ENCODE data around the gene BICDL1.

The BICDL1 gene

DNA sequence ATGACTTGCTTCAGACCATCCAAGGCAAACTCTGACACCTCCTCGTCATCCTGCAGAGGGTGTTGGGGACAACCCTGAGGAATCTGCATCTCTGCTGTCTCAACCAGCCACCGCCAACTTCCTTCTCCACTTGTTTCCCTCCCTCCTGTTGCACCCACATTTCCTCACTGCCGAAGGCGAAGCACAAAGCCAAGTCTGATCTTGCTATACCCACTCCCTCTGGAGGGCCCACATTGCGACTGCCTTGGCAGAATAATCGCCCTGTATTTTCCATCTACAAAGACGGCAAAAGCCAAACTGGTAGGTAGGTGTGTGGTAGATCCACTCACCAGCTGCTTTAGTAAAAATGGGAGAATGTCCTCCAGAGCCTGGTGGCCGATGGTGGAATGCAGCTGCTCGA lies 149.3 kb downstream of the BICDL1 start:
- Mint-ChIP-seq H3K4me3 (no peak overlapping the region), H3K36me3 (ENCODE audit: low read depth) (peaks cover 99% of the 10 kb centered on the region), H3K27ac (no peak overlapping the region), H3K9me3 (no peaks in the 10 kb centered on the region), H3K27me3 (no peaks in the 10 kb centered on the region), H3K4me1 (ENCODE audit: low read depth) (no peaks in the 10 kb centered on the region)
- DNase-seq = no peak

DNA sequence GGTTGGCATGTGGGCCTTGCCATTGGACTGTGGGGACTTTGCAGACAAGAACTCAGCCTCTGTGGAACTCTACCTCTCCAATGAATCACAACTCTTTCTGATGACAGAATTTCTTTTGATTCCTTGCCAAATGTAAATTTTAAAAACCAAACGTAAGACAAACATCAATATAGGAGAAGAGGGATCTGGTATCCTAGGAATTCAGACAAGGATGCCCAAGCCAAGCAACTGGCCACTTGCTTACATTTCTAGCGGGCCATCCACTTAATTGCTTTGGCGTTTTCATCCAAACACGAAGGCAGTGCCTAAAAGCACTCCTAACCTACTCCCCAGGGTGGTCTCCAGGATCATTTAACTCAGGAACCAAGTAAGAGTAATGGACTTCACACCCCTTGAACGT lies 150.9 kb downstream of the BICDL1 start:
- no peaks in the 10 kb centered on the region for H3K4me1 Mint-ChIP-seq (ENCODE audit: low read depth)
- H3K9me3 Mint-ChIP-seq = no peaks in the 10 kb centered on the region
- no peak for DNase-seq

DNA sequence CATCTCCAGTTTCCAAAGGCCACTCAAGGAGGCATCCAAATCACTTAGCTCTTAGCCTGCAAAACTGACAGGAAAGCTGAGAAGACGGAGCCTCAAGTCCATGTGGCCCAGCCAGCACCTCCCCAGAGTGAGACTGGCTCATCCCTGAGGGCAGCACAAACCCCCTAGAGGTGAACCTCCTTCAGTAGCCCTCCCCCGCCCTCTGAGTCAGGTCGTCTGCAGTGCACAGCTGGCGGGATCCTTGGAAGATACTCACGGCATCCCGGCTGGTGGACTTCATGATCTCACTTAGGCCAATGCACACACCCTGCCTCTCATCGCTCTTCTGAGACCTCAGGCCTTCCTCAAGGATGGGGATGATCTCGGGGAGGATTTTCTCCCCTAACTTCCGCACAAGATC lies 151.6 kb downstream of the BICDL1 start:
- no peaks in the 10 kb centered on the region for H3K4me1 Mint-ChIP-seq (ENCODE audit: low read depth)

More for the DNA sequence above, 150.9 kb downstream of the BICDL1 start:
- H3K4me3 Mint-ChIP-seq = no peak overlapping the region
- no peak overlapping the region for H3K27ac Mint-ChIP-seq
- H3K27me3 Mint-ChIP-seq = no peaks in the 10 kb centered on the region
- H3K36me3 Mint-ChIP-seq (ENCODE audit: low read depth) = peaks cover 99% of the 10 kb centered on the region

DNA sequence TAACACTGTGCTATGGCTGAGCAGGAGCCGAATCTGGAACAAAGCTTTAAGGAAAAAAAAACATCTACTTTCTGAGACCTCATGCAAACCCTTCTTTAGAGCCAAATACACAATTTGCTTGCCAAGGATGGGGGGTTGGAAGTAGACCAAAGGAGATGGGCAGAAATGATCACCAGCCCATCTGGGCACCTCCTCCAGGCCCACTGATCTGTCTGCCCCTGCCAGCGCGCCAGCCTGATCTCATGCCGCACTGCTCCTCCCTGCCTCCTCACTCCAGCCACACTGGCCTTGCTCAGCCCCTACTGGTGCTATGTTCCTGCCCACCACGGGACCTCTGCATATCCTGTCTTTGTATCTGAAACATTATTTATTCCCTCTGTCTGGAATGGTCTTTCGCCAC lies 152.3 kb downstream of the BICDL1 start:
- H3K27me3 Mint-ChIP-seq = no peaks in the 10 kb centered on the region
- H3K9me3 Mint-ChIP-seq = no peaks in the 10 kb centered on the region
- peak overlapping the region; percentile 23 for H3K27ac Mint-ChIP-seq
- peaks cover 98% of the 10 kb centered on the region for H3K36me3 Mint-ChIP-seq (ENCODE audit: low read depth)
- DNase-seq = no peak
- H3K4me3 Mint-ChIP-seq = no peak overlapping the region
- H3K4me1 Mint-ChIP-seq (ENCODE audit: low read depth) = no peaks in the 10 kb centered on the region

More for the DNA sequence above, 151.6 kb downstream of the BICDL1 start:
- no peak overlapping the region for H3K27ac Mint-ChIP-seq
- no peaks in the 10 kb centered on the region for H3K9me3 Mint-ChIP-seq
- no peak overlapping the region for H3K4me3 Mint-ChIP-seq
- no peak for DNase-seq
- no peaks in the 10 kb centered on the region for H3K27me3 Mint-ChIP-seq
- H3K36me3 Mint-ChIP-seq (ENCODE audit: low read depth) = peaks cover 99% of the 10 kb centered on the region

DNA sequence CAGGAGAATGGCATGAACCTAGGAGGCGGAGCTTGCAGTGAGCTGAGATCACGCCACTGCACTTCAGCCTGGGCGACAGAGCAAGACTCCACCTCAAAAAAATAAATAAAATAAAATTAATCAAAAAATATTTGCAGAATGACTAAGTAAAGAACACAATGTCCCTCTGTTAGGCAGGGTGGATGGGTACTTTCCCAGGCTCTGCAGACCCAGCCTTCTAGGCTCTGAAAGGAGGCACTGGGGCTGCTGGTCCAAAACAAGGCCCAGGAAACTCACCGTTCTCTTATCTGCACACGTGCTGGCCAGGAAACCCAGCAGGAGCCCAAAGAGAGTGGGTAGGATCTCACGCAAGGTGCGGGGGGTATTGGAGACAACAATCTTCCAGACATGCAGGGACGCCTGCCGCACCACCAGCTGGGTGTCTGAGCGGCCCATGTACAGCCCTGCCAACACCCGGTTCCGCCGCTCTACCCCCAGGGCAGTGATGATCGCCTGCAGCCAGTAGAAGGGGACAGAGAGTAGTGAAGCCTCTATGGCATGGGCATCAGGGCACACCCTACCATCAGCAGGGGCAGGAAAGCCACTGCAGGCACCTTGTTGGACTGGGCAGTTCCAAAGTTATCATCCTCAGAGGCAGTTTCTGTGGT lies 153.3 kb downstream of the BICDL1 start:
- Mint-ChIP-seq H3K36me3 (ENCODE audit: low read depth) (peaks cover 98% of the 10 kb centered on the region), H3K27ac (peak overlapping the region; percentile 57), H3K27me3 (no peaks in the 10 kb centered on the region), H3K4me1 (ENCODE audit: low read depth) (no peaks in the 10 kb centered on the region), H3K4me3 (no peak overlapping the region), H3K9me3 (no peaks in the 10 kb centered on the region)
- no peak for DNase-seq

Measured in activated T-cell treated with anti-CD3 and anti-CD28 coated beads, Interleukin-2, amount 50 U/mL, for 24 hours (primary cell).